Panc1 (cell line): ENCODE data around the gene ARG2.

Experiments used
- CTCF ChIP-seq: fragments of 450-650 bp; IDR thresholded peaks from 2 replicates; pipeline ENCODE4 v1.5.1; 2017; ENCODE audit warnings: mild to moderate bottlenecking
- TF ChIP-seq, protein P1 (sequence below), 2 experiments: IDR thresholded peaks; 2 replicates each; pipeline ENCODE4 v1.6.1; 2011 to 2012; ENCODE audit warnings: low read depth in 2 of 2, control low read depth in 1 of 2, low read length in 1 of 2, mild to moderate bottlenecking in 1 of 2, moderate library complexity in 1 of 2; ENCODE audit not compliant: insufficient read depth in 1 of 2

DNA sequence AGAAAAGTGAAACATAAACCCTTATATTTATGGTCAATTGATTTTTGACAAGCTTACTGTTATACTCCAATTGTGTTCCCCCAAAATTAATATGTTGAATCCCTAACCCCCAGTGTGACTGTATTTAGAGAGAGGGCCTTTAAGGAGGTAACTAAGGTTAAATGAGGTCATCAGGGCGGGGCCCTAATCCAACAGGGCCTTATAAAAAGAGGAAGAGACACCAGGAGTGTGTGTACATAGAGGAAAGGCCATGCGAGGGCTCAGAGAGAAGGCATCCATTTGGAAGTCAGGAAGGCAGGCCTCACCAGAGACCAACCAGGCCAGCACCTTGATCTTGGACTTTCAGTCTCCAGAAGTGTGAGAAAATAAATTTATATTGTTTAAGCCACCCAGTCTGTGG, 61.2 kb downstream of the ARG2 start:
- no peak for TF ChIP-seq CTCF
- TF ChIP-seq, protein P1, sequence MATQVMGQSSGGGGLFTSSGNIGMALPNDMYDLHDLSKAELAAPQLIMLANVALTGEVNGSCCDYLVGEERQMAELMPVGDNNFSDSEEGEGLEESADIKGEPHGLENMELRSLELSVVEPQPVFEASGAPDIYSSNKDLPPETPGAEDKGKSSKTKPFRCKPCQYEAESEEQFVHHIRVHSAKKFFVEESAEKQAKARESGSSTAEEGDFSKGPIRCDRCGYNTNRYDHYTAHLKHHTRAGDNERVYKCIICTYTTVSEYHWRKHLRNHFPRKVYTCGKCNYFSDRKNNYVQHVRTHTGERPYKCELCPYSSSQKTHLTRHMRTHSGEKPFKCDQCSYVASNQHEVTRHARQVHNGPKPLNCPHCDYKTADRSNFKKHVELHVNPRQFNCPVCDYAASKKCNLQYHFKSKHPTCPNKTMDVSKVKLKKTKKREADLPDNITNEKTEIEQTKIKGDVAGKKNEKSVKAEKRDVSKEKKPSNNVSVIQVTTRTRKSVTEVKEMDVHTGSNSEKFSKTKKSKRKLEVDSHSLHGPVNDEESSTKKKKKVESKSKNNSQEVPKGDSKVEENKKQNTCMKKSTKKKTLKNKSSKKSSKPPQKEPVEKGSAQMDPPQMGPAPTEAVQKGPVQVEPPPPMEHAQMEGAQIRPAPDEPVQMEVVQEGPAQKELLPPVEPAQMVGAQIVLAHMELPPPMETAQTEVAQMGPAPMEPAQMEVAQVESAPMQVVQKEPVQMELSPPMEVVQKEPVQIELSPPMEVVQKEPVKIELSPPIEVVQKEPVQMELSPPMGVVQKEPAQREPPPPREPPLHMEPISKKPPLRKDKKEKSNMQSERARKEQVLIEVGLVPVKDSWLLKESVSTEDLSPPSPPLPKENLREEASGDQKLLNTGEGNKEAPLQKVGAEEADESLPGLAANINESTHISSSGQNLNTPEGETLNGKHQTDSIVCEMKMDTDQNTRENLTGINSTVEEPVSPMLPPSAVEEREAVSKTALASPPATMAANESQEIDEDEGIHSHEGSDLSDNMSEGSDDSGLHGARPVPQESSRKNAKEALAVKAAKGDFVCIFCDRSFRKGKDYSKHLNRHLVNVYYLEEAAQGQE (IDR thresholded peaks at IDR 0.05; ENCODE audit: insufficient read depth in 1 of 2, low read depth in 2 of 2, low read length in 1 of 2): no peak
